ENCODE measurements around the gene PCNX3.

DNA sequence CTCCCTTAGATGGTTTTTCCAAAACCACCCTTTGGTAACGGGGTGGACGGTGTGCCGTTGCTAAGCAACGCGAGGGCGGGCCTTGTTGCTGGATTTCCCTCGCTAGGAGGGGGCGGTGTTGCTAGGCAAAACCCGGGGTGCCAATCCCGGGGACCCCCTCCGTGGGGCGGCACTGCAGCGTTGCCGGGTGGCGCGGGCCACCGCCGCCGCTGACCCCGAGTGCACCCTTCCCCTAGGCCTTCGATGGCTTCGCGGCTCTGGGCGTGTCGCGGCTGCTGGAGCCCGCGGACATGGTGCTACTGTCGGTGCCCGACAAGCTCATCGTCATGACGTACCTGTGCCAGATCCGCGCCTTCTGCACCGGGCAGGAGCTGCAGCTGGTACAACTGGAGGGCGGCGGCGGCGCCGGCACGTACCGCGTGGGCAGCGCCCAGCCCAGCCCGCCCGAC, 30.8 kb upstream of the PCNX3 start:
- TF ChIP-seq POLR2A (IDR thresholded peaks at IDR 0.05; ENCODE audit: low read depth, low read length) = no peak
- TF ChIP-seq POLR2AphosphoS5 (IDR thresholded peaks at IDR 0.05; ENCODE audit: low read depth, low read length) = no peak
